Measurements from ENCODE around the gene GPR62. TPM values are rescaled to one million over a fixed set of nuclear protein-coding genes. Genes with fewer than 3 reads are reported as not detected.
A peak's percentile ranks its signal among the peaks of the same experiment; 100 is the strongest.

GPR62 gene
- total RNA-seq, 3 donors from 2014 or later (not counting 1 experiment from before 2014, with no cell fraction given) = not detected

GRCh38 chr3:52004906-52005395 is 49.8 kb downstream of the GPR62 start:
- TF ChIP-seq CTCF (IDR thresholded peaks at IDR 0.05) = no peak
- 93% methylated on average over 4 of the region's 4 CpGs for WGBS (ENCODE audit: insufficient coverage)
- no peaks in the 10 kb centered on the region for H3K36me3 ChIP-seq (ENCODE audit: control insufficient read depth, insufficient read depth, low read length)
- no peaks in the 10 kb centered on the region for H3K36me3 Mint-ChIP-seq
- H3K9me3 Mint-ChIP-seq = no peaks in the 10 kb centered on the region
- no peak overlapping the region for H3K27ac Mint-ChIP-seq
- H3K27me3 Mint-ChIP-seq (ENCODE audit: low read depth in 2 of 2) = no peaks in the 10 kb centered on the region
- H3K4me1 Mint-ChIP-seq = peaks cover 0 to 8% of the 10 kb centered on the region in 2 donors
- H3K4me3 ChIP-seq (ENCODE audit: low read length) = no peak overlapping the region
- intact Hi-C loops (cut with micrococcal nuclease) = loop anchor here (5.0 kb wide), 2 partner anchors 47 to 332 kb away; no protein-coding TSS in a partner anchor
- H3K27me3 ChIP-seq (ENCODE audit: control insufficient read depth, insufficient read depth, low read length) = no peaks in the 10 kb centered on the region
- ATAC-seq = no peak
- H3K9me3 ChIP-seq (ENCODE audit: control insufficient read depth, insufficient read depth, low read length) = no peaks in the 10 kb centered on the region
- H3K27ac ChIP-seq (ENCODE audit: low read length) = no peak overlapping the region
- H3K4me1 ChIP-seq (ENCODE audit: control insufficient read depth, insufficient read depth, low read length) = peaks cover 17% of the 10 kb centered on the region
- DNase-seq = no peak
- no peak overlapping the region for H3K4me3 Mint-ChIP-seq

GRCh38 chr3:52005571-52005986 is 50.4 kb downstream of the GPR62 start:
- 47% methylated on average over 15 of the region's 15 CpGs for WGBS (ENCODE audit: insufficient coverage)
- no peaks in the 10 kb centered on the region for H3K27me3 ChIP-seq (ENCODE audit: control insufficient read depth, insufficient read depth, low read length)
- no peaks in the 10 kb centered on the region for H3K36me3 ChIP-seq (ENCODE audit: control insufficient read depth, insufficient read depth, low read length)
- intact Hi-C loops (cut with micrococcal nuclease) = no loop called here
- Mint-ChIP-seq H3K9me3 (no peaks in the 10 kb centered on the region), H3K27me3 (ENCODE audit: low read depth in 2 of 2) (no peaks in the 10 kb centered on the region), H3K36me3 (no peaks in the 10 kb centered on the region), H3K4me3 (no peak overlapping the region), H3K4me1 (peaks cover 0 to 8% of the 10 kb centered on the region in 2 donors), H3K27ac (no peak overlapping the region)
- no peak for TF ChIP-seq CTCF (IDR thresholded peaks at IDR 0.05)
- no peaks in the 10 kb centered on the region for H3K9me3 ChIP-seq (ENCODE audit: control insufficient read depth, insufficient read depth, low read length)
- peaks cover 17% of the 10 kb centered on the region for H3K4me1 ChIP-seq (ENCODE audit: control insufficient read depth, insufficient read depth, low read length)
- H3K4me3 ChIP-seq (ENCODE audit: low read length) = no peak overlapping the region
- DNase-seq (peak in 1 of 2 donors; percentile 29), ATAC-seq (no peak)
- no peak overlapping the region for H3K27ac ChIP-seq (ENCODE audit: low read length)

GRCh38 chr3:52006017-52006819 is 51.0 kb downstream of the GPR62 start:
- no peaks in the 10 kb centered on the region for H3K36me3 Mint-ChIP-seq
- intact Hi-C loops (cut with micrococcal nuclease) = no loop called here
- no peak overlapping the region for H3K4me3 Mint-ChIP-seq
- no peaks in the 10 kb centered on the region for H3K9me3 Mint-ChIP-seq
- H3K4me1 Mint-ChIP-seq = peaks cover 0 to 8% of the 10 kb centered on the region in 2 donors
- Histone ChIP-seq H3K4me1 (ENCODE audit: control insufficient read depth, insufficient read depth, low read length) (peaks cover 15% of the 10 kb centered on the region), H3K27me3 (ENCODE audit: control insufficient read depth, insufficient read depth, low read length) (no peaks in the 10 kb centered on the region), H3K36me3 (ENCODE audit: control insufficient read depth, insufficient read depth, low read length) (no peaks in the 10 kb centered on the region), H3K4me3 (ENCODE audit: low read length) (no peak overlapping the region), H3K9me3 (ENCODE audit: control insufficient read depth, insufficient read depth, low read length) (no peaks in the 10 kb centered on the region), H3K27ac (ENCODE audit: low read length) (no peak overlapping the region)
- H3K27ac Mint-ChIP-seq = no peak overlapping the region
- ATAC-seq (no peak), DNase-seq (no peak)
- 67% methylated on average over 8 of the region's 8 CpGs for WGBS (ENCODE audit: insufficient coverage)
- TF ChIP-seq CTCF (IDR thresholded peaks at IDR 0.05) = no peak
- no peaks in the 10 kb centered on the region for H3K27me3 Mint-ChIP-seq (ENCODE audit: low read depth in 2 of 2)
